Ramos (cell line): ENCODE measurements around the gene OBSL1.

Experiments
- in situ Hi-C: fragments of 300-500 bp; cut with MboI; formaldehyde crosslinking; loops from one replicate; pipeline ENCODE4 v1.14.3; 2022; ENCODE audit warnings: low sequenced_read_pairs; ENCODE audit not compliant: unreplicated experiment

Gene OBSL1

GRCh38 chr2:219519526-219519916 is 51.8 kb downstream of the OBSL1 start:
- in situ Hi-C loops, result no loop called here

GRCh38 chr2:219517954-219518778 is 53.2 kb downstream of the OBSL1 start:
- in situ Hi-C loops, result no loop called here

GRCh38 chr2:219516888-219517287 is 54.5 kb downstream of the OBSL1 start:
- in situ Hi-C loops, result no loop called here

- in situ Hi-C loops, result no loop called here
Observed at GRCh38 chr2:219515874-219516629, 55.3 kb downstream of the OBSL1 start.

- in situ Hi-C loops, result no loop called here
Observed at GRCh38 chr2:219514836-219515235, 56.5 kb downstream of the OBSL1 start.

- in situ Hi-C loops, result no loop called here
Observed at GRCh38 chr2:219514196-219514761, 57.1 kb downstream of the OBSL1 start, which contains the start of gene ASIC4. ASIC4 (plus strand) TSS chr2:219514482; CDS start chr2:219514725, 243 bp downstream.

GRCh38 chr2:219513787-219514186 is 57.6 kb downstream of the OBSL1 start:
- in situ Hi-C loops, result no loop called here

- in situ Hi-C loops, result no loop called here
Observed at GRCh38 chr2:219512524-219513216, 58.7 kb downstream of the OBSL1 start.

- in situ Hi-C loops, result no loop called here
Observed at GRCh38 chr2:219511547-219512325, 59.6 kb downstream of the OBSL1 start.

GRCh38 chr2:219510512-219511135 is 60.7 kb downstream of the OBSL1 start:
- in situ Hi-C loops, result no loop called here

GRCh38 chr2:219509780-219510511 is 61.4 kb downstream of the OBSL1 start:
- in situ Hi-C loops, result no loop called here

GRCh38 chr2:219508971-219509779 is 62.2 kb downstream of the OBSL1 start:
- in situ Hi-C loops, result no loop called here

- in situ Hi-C loops, result no loop called here
Observed at GRCh38 chr2:219508444-219508734, 63.0 kb downstream of the OBSL1 start.

- in situ Hi-C loops, result no loop called here
Observed at GRCh38 chr2:219507581-219508443, 63.5 kb downstream of the OBSL1 start.

- in situ Hi-C loops, result no loop called here
Observed at GRCh38 chr2:219506802-219507526, 64.4 kb downstream of the OBSL1 start.

- in situ Hi-C loops, result no loop called here
Observed at GRCh38 chr2:219506153-219506801, 65.1 kb downstream of the OBSL1 start.
